ENCODE data around the gene GAA. TPM values are rescaled to one million over a fixed set of nuclear protein-coding genes. Genes with fewer than 3 reads are reported as not detected.

GAA gene
- total and polyA plus RNA-seq, 10 of the 15 experiments (the other 5 are each of a cell fraction or from before 2014, with no cell fraction given): 0.18 to 10.5 (median 4.1) TPM

DNA sequence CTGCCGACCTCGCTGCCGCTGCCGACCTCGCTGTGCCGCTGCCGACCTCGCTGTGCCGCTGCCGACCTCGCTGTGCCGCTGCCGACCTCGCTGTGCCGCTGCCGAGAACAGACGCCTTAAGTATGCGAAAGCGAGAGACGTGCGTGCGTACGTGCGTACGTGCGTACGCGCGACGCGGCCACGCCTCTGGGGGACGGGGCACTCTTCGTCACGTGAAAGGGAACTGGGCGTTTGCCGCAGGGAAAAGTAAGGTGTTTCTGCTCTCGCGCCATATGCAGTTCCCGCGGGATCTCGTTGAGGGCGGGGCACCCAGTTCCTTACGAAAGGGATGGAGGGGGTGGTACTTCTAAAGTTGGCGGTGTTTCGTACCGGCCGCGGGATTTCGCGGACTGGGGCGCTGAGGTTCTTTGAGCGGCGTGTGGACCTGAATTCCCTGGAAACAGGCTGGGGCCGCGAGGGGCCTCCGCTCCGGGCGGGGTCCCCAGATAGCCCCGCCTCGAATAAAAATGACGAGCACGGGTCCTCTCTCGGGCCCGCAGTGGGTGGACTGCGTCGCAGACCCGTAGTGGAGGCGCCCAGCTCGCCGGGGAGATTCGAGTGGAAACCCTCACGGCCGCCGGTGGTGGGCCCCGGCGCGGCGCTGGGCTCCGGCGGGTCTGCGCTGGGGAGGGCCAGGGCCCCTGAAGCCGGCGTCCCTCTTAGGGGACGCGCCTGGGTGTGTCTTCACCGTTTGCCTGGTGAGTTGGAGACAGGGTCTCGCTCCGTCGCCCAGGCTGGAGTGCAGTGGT is 45.8 kb downstream of the GAA start, which contains the start of gene EIF4A3 (continued):
- TF ChIP-seq, protein P1, sequence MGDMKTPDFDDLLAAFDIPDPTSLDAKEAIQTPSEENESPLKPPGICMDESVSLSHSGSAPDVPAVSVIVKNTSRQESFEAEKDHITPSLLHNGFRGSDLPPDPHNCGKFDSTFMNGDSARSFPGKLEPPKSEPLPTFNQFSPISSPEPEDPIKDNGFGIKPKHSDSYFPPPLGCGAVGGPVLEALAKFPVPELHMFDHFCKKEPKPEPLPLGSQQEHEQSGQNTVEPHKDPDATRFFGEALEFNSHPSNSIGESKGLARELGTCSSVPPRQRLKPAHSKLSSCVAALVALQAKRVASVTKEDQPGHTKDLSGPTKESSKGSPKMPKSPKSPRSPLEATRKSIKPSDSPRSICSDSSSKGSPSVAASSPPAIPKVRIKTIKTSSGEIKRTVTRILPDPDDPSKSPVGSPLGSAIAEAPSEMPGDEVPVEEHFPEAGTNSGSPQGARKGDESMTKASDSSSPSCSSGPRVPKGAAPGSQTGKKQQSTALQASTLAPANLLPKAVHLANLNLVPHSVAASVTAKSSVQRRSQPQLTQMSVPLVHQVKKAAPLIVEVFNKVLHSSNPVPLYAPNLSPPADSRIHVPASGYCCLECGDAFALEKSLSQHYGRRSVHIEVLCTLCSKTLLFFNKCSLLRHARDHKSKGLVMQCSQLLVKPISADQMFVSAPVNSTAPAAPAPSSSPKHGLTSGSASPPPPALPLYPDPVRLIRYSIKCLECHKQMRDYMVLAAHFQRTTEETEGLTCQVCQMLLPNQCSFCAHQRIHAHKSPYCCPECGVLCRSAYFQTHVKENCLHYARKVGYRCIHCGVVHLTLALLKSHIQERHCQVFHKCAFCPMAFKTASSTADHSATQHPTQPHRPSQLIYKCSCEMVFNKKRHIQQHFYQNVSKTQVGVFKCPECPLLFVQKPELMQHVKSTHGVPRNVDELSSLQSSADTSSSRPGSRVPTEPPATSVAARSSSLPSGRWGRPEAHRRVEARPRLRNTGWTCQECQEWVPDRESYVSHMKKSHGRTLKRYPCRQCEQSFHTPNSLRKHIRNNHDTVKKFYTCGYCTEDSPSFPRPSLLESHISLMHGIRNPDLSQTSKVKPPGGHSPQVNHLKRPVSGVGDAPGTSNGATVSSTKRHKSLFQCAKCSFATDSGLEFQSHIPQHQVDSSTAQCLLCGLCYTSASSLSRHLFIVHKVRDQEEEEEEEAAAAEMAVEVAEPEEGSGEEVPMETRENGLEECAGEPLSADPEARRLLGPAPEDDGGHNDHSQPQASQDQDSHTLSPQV (IDR thresholded peaks at IDR 0.05): no peak
- TF ChIP-seq, protein P2, sequence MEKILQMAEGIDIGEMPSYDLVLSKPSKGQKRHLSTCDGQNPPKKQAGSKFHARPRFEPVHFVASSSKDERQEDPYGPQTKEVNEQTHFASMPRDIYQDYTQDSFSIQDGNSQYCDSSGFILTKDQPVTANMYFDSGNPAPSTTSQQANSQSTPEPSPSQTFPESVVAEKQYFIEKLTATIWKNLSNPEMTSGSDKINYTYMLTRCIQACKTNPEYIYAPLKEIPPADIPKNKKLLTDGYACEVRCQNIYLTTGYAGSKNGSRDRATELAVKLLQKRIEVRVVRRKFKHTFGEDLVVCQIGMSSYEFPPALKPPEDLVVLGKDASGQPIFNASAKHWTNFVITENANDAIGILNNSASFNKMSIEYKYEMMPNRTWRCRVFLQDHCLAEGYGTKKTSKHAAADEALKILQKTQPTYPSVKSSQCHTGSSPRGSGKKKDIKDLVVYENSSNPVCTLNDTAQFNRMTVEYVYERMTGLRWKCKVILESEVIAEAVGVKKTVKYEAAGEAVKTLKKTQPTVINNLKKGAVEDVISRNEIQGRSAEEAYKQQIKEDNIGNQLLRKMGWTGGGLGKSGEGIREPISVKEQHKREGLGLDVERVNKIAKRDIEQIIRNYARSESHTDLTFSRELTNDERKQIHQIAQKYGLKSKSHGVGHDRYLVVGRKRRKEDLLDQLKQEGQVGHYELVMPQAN (conservative IDR thresholded peaks at IDR 0.05): peak; percentile 68
- no peak for TF ChIP-seq NR2F1 (conservative IDR thresholded peaks at IDR 0.05)
- TF ChIP-seq STAT1 (conservative IDR thresholded peaks at IDR 0.05): peak; percentile 11; the same call in 1 of the 2 replicates
- TF ChIP-seq, protein P3, sequence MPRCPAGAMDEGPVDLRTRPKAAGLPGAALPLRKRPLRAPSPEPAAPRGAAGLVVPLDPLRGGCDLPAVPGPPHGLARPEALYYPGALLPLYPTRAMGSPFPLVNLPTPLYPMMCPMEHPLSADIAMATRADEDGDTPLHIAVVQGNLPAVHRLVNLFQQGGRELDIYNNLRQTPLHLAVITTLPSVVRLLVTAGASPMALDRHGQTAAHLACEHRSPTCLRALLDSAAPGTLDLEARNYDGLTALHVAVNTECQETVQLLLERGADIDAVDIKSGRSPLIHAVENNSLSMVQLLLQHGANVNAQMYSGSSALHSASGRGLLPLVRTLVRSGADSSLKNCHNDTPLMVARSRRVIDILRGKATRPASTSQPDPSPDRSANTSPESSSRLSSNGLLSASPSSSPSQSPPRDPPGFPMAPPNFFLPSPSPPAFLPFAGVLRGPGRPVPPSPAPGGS (IDR thresholded peaks at IDR 0.05; ENCODE audit: borderline replicate concordance, insufficient read depth, low read depth, low read length, poor library complexity, severe bottlenecking): no peak
- TF ChIP-seq EGR1 (IDR thresholded peaks at IDR 0.05; ENCODE audit: borderline replicate concordance in 1 of 2, low read depth in 2 of 2, low read length in 2 of 2): peak; percentile 10 to 99; a peak in 2 of 3 replicates
- peak; percentile 29; the same call in 1 of the 2 replicates for TF ChIP-seq RUNX3 (IDR thresholded peaks at IDR 0.05; ENCODE audit: low read length)
- TF ChIP-seq, protein P4, sequence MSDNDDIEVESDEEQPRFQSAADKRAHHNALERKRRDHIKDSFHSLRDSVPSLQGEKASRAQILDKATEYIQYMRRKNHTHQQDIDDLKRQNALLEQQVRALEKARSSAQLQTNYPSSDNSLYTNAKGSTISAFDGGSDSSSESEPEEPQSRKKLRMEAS (IDR thresholded peaks at IDR 0.05; ENCODE audit: low read depth, low read length): peak; percentile 66
- TF ChIP-seq, protein P5, sequence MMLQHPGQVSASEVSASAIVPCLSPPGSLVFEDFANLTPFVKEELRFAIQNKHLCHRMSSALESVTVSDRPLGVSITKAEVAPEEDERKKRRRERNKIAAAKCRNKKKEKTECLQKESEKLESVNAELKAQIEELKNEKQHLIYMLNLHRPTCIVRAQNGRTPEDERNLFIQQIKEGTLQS (IDR thresholded peaks at IDR 0.05; ENCODE audit: borderline replicate concordance, extremely low read depth, low read depth, low read length): no peak
- TF ChIP-seq CEBPB (IDR thresholded peaks at IDR 0.05; ENCODE audit: borderline replicate concordance in 1 of 2, low read depth in 2 of 2, low read length in 2 of 2): no peak
- TF ChIP-seq, protein P6, sequence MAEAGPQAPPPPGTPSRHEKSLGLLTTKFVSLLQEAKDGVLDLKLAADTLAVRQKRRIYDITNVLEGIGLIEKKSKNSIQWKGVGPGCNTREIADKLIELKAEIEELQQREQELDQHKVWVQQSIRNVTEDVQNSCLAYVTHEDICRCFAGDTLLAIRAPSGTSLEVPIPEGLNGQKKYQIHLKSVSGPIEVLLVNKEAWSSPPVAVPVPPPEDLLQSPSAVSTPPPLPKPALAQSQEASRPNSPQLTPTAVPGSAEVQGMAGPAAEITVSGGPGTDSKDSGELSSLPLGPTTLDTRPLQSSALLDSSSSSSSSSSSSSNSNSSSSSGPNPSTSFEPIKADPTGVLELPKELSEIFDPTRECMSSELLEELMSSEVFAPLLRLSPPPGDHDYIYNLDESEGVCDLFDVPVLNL (IDR thresholded peaks at IDR 0.05; ENCODE audit: low read depth, low read length): no peak
- TF ChIP-seq SIN3A (IDR thresholded peaks at IDR 0.05; ENCODE audit: low read depth, low read length): no peak; the same call in 1 of the 2 replicates
- TF ChIP-seq ZBED1 (IDR thresholded peaks at IDR 0.05; ENCODE audit: borderline replicate concordance): 0 out of 2 replicates have a peak, but pooled peaks have one; percentile 54

All from GM12878 (cell line).